HepG2 (cell line): ENCODE results near the gene CCDC183. TPM values are rescaled to one million over a fixed set of nuclear protein-coding genes. Genes with fewer than 3 reads are reported as not detected.

Source experiments
- CBX5 ChIP-seq: sonication (generic); formaldehyde crosslinking; IDR thresholded peaks from 2 replicates; pipeline ENCODE4 v1.4.0; 2020; ENCODE audit warnings: missing genetic modification reagents, borderline replicate concordance
- CCAR2 ChIP-seq: fragments of 200-400 bp; formaldehyde crosslinking; optimal IDR thresholded peaks from 2 replicates; pipeline ENCODE3; 2018; ENCODE audit warnings: low read depth, mild to moderate bottlenecking, low read length, moderate library complexity
- FOXA1 ChIP-seq, 2 experiments: fragments of 450-650 bp in 1 of 2; sonication (generic) in 1 of 2; formaldehyde crosslinking in 1 of 2; IDR thresholded peaks; 2 replicates each; pipeline versions ENCODE4 v1.4.0 to v1.6.1; 2016 to 2020; ENCODE audit warnings: missing genetic modification reagents in 1 of 2
- HBP1 ChIP-seq: IDR thresholded peaks from 2 replicates; pipeline ENCODE4 v1.6.1; 2016; ENCODE audit warnings: low read depth, control low read depth
- HINFP ChIP-seq: sonication (generic); formaldehyde crosslinking; IDR thresholded peaks from 2 replicates; pipeline ENCODE4 v1.4.0; 2020; ENCODE audit warnings: low read depth, mild to moderate bottlenecking, missing genetic modification reagents
- MBNL3 ChIP-seq: fragments of 250-450 bp; sonication (Bioruptor Pico); conservative IDR thresholded peaks from 2 replicates; pipeline ENCODE4 v1.8.0; 2022; ENCODE audit warnings: mild to moderate bottlenecking, inconsistent platforms
- PRPF4 ChIP-seq: fragments of 200-400 bp; formaldehyde crosslinking; IDR thresholded peaks from 2 replicates; pipeline ENCODE4 v1.6.1; 2016; ENCODE audit warnings: low read length, low read depth; ENCODE audit not compliant: poor library complexity, severe bottlenecking
- SRSF4 ChIP-seq: fragments of 200-400 bp; formaldehyde crosslinking; IDR thresholded peaks from one replicate; pipeline ENCODE4 v1.6.1; 2018; ENCODE audit warnings: mild to moderate bottlenecking, low read depth, low read length, moderate library complexity; ENCODE audit not compliant: poor library complexity, severe bottlenecking
- STAT5B ChIP-seq: sonication (generic); formaldehyde crosslinking; IDR thresholded peaks from 2 replicates; pipeline ENCODE4 v1.4.0; 2020; ENCODE audit warnings: missing genetic modification reagents
- ZNF33B ChIP-seq: sonication (generic); formaldehyde crosslinking; IDR thresholded peaks from 2 replicates; pipeline ENCODE4 v1.5.1; 2020; ENCODE audit warnings: mild to moderate bottlenecking, missing genetic modification reagents
- ZNF746 ChIP-seq: sonication (generic); formaldehyde crosslinking; IDR thresholded peaks from 2 replicates; pipeline ENCODE4 v1.8.0; 2022; ENCODE audit warnings: mild to moderate bottlenecking, missing genetic modification reagents
- polyA plus RNA-seq, 8 experiments: library from polyadenylated mRNA; depleted of rRNA in 3 of 8; stranded (reverse) in 7 of 8; unstranded in 1 of 8; fragments of >200 nt; fragmentation: Illumina TruSeq in 4 of 8; extraction: Trizol in 4 of 8; gene quantifications; 2 replicates each; pipeline versions ENCODE4 v1.2.1 to v1.2.3, GENCODE V29; 2011 to 2016; ENCODE audit warnings: low read depth in 4 of 8, missing spikeins in 1 of 8, mixed read lengths in 1 of 8; ENCODE audit not compliant: insufficient read depth in 1 of 8
- total RNA-seq, 5 experiments: library from RNA; depleted of rRNA; stranded (reverse); fragments of >200 nt; fragmentation: Illumina TruSeq; extraction: Trizol; gene quantifications; 2 replicates each; pipeline ENCODE4 v1.2.3, GENCODE V29; 2016; ENCODE audit warnings: low read depth in 1 of 5
- TF ChIP-seq, protein P1 (sequence below), 2 experiments: sonication (generic) in 1 of 2; formaldehyde crosslinking in 1 of 2; IDR thresholded peaks; 2 replicates each; pipeline versions ENCODE4 v1.4.0 to v1.6.1; 2018 to 2020; ENCODE audit warnings: missing genetic modification reagents in 2 of 2, borderline replicate concordance in 1 of 2, low read depth in 1 of 2, mild to moderate bottlenecking in 1 of 2, missing biosample characterization in 1 of 2
- TF ChIP-seq, protein P2 (sequence below), 2 experiments: IDR thresholded peaks; 2 replicates each; pipeline ENCODE4 v1.6.1; 2011 to 2012; ENCODE audit warnings: low read length in 2 of 2, borderline replicate concordance in 1 of 2, low read depth in 1 of 2, mild to moderate bottlenecking in 1 of 2, moderate library complexity in 1 of 2
- TF ChIP-seq, protein P3 (sequence below): sonication (generic); formaldehyde crosslinking; IDR thresholded peaks from 2 replicates; pipeline ENCODE4 v1.5.1; 2020; ENCODE audit warnings: mild to moderate bottlenecking, missing genetic modification reagents, moderate library complexity

CCDC183 gene
- total and polyA plus RNA-seq, 2 of the 13 experiments (the other 11 are each of a cell fraction or from before 2014, with no cell fraction given): 5.0 to 66.4 TPM

- TF ChIP-seq ZNF33B (no peak), HINFP (CRISPR knock-in tag) (0 out of 2 replicates have a peak, but pooled peaks have one; percentile 34), HBP1 (CRISPR knock-in tag) (no peak), CCAR2 (no peak), ZNF746 (CRISPR knock-in tag) (no peak), PRPF4 (no peak), MBNL3 (CRISPR knock-in tag) (no peak), STAT5B (CRISPR knock-in tag) (no peak), FOXA1 (IDR thresholded peaks at IDR 0.05) (no peak), FOXA1 (CRISPR knock-in tag; IDR thresholded peaks at IDR 0.05) (no peak), CBX5 (CRISPR knock-in tag) (no peak), SRSF4 (no peak)
- TF ChIP-seq, protein P1, sequence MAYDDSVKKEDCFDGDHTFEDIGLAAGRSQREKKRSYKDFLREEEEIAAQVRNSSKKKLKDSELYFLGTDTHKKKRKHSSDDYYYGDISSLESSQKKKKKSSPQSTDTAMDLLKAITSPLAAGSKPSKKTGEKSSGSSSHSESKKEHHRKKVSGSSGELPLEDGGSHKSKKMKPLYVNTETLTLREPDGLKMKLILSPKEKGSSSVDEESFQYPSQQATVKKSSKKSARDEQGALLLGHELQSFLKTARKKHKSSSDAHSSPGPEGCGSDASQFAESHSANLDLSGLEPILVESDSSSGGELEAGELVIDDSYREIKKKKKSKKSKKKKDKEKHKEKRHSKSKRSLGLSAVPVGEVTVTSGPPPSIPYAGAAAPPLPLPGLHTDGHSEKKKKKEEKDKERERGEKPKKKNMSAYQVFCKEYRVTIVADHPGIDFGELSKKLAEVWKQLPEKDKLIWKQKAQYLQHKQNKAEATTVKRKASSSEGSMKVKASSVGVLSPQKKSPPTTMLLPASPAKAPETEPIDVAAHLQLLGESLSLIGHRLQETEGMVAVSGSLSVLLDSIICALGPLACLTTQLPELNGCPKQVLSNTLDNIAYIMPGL (CRISPR knock-in tag; IDR thresholded peaks at IDR 0.05; ENCODE audit: borderline replicate concordance in 1 of 2, low read depth in 1 of 2): no peak
- TF ChIP-seq, protein P2, sequence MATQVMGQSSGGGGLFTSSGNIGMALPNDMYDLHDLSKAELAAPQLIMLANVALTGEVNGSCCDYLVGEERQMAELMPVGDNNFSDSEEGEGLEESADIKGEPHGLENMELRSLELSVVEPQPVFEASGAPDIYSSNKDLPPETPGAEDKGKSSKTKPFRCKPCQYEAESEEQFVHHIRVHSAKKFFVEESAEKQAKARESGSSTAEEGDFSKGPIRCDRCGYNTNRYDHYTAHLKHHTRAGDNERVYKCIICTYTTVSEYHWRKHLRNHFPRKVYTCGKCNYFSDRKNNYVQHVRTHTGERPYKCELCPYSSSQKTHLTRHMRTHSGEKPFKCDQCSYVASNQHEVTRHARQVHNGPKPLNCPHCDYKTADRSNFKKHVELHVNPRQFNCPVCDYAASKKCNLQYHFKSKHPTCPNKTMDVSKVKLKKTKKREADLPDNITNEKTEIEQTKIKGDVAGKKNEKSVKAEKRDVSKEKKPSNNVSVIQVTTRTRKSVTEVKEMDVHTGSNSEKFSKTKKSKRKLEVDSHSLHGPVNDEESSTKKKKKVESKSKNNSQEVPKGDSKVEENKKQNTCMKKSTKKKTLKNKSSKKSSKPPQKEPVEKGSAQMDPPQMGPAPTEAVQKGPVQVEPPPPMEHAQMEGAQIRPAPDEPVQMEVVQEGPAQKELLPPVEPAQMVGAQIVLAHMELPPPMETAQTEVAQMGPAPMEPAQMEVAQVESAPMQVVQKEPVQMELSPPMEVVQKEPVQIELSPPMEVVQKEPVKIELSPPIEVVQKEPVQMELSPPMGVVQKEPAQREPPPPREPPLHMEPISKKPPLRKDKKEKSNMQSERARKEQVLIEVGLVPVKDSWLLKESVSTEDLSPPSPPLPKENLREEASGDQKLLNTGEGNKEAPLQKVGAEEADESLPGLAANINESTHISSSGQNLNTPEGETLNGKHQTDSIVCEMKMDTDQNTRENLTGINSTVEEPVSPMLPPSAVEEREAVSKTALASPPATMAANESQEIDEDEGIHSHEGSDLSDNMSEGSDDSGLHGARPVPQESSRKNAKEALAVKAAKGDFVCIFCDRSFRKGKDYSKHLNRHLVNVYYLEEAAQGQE (IDR thresholded peaks at IDR 0.05; ENCODE audit: borderline replicate concordance in 1 of 2, low read depth in 1 of 2, low read length in 2 of 2): no peak
- TF ChIP-seq, protein P3, sequence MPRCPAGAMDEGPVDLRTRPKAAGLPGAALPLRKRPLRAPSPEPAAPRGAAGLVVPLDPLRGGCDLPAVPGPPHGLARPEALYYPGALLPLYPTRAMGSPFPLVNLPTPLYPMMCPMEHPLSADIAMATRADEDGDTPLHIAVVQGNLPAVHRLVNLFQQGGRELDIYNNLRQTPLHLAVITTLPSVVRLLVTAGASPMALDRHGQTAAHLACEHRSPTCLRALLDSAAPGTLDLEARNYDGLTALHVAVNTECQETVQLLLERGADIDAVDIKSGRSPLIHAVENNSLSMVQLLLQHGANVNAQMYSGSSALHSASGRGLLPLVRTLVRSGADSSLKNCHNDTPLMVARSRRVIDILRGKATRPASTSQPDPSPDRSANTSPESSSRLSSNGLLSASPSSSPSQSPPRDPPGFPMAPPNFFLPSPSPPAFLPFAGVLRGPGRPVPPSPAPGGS (CRISPR knock-in tag): no peak
Observed at GRCh38 chr9:136793086-136793946, 2.8 kb upstream of the CCDC183 start (continued).
